GM18505 (cell line): ENCODE measurements around the gene TLCD3A.

Source experiments
- ATAC-seq: cut with Tn5 transposase; IDR thresholded peaks from one replicate; pipeline ENCODE4 v1.9.1; 2021; ENCODE audit not compliant: unreplicated experiment
- POLR2A ChIP-seq: IDR thresholded peaks from 4 replicates; pipeline ENCODE4 v1.6.1; 2011; ENCODE audit warnings: borderline replicate concordance; ENCODE audit not compliant: insufficient read depth, insufficient read length; ENCODE audit errors: extremely low read depth

TLCD3A gene

GRCh38 chr17:726271-726919 lies 6.0 kb upstream of the TLCD3A start:
- TF ChIP-seq POLR2A: no peak
- ATAC-seq: no peak

- ATAC-seq: no peak
Observed at GRCh38 chr17:728911-729310, 3.5 kb upstream of the TLCD3A start.

GRCh38 chr17:731644-732066 lies 741 bp upstream of the TLCD3A start:
- no peak for TF ChIP-seq POLR2A
- no peak for ATAC-seq

More at GRCh38 chr17:728911-729310, 3.5 kb upstream of the TLCD3A start:
- no peak for TF ChIP-seq POLR2A

- peak; percentile 38 for ATAC-seq
- TF ChIP-seq POLR2A: peak; percentile 21
Observed at GRCh38 chr17:732902-733720, 715 bp downstream of the TLCD3A start.

GRCh38 chr17:733743-734142 lies 1.3 kb downstream of the TLCD3A start:
- TF ChIP-seq POLR2A: no peak

GRCh38 chr17:737561-738113 lies 5.2 kb downstream of the TLCD3A start:
- no peak for TF ChIP-seq POLR2A
- ATAC-seq: no peak

More at GRCh38 chr17:733743-734142, 1.3 kb downstream of the TLCD3A start:
- ATAC-seq: no peak

GRCh38 chr17:740240-741017 lies 8.0 kb downstream of the TLCD3A start:
- TF ChIP-seq POLR2A: no peak
- peak; percentile 63 for ATAC-seq

- no peak for ATAC-seq
- TF ChIP-seq POLR2A: no peak
Observed at GRCh38 chr17:742147-742793, 9.9 kb downstream of the TLCD3A start.

GRCh38 chr17:743139-743538 lies 10.7 kb downstream of the TLCD3A start:
- no peak for ATAC-seq
- no peak for TF ChIP-seq POLR2A

- no peak for TF ChIP-seq POLR2A
- no peak for ATAC-seq
Observed at GRCh38 chr17:744937-745336, 12.5 kb downstream of the TLCD3A start.

GRCh38 chr17:745406-745805 lies 13.0 kb downstream of the TLCD3A start:
- TF ChIP-seq POLR2A: no peak
- no peak for ATAC-seq

GRCh38 chr17:746181-746580 lies 13.8 kb downstream of the TLCD3A start:
- no peak for ATAC-seq
- TF ChIP-seq POLR2A: no peak
